H1 (cell line): Measurements from ENCODE around the gene SECTM1.

Experiments used
- CTCF ChIP-seq, 3 experiments: IDR thresholded peaks; 1 replicate in 2 of 3; 2 replicates in 1 of 3; pipeline versions ENCODE4 v1.5.1 to v1.6.1; 2011; ENCODE audit warnings: low read length in 3 of 3, mild to moderate bottlenecking in 3 of 3, inconsistent platforms in 2 of 3, low read depth in 1 of 3, moderate library complexity in 1 of 3; ENCODE audit not compliant: insufficient read depth in 1 of 3; ENCODE audit errors: control extremely low read depth in 1 of 3
- EZH2 ChIP-seq: fragments of 200-600 bp; sonication (generic); IDR thresholded peaks from 2 replicates; pipeline ENCODE4 v1.7.1; 2012; ENCODE audit warnings: low read depth, mild to moderate bottlenecking, moderate library complexity, low read length, inconsistent platforms; ENCODE audit not compliant: severe bottlenecking
- GTF2F1 ChIP-seq: IDR thresholded peaks from 2 replicates; pipeline ENCODE4 v1.6.1; 2012; ENCODE audit warnings: low read depth, low read length, improper control_type of control experiment, borderline replicate concordance
- POLR2AphosphoS5 ChIP-seq: IDR thresholded peaks from 2 replicates; pipeline ENCODE4 v1.6.1; 2011; ENCODE audit warnings: low read depth, low read length
- YY1 ChIP-seq: IDR thresholded peaks from 2 replicates; pipeline ENCODE4 v1.6.1; 2011; ENCODE audit warnings: low read depth, mild to moderate bottlenecking, low read length
- TF ChIP-seq, protein P1 (sequence below): IDR thresholded peaks from 2 replicates; pipeline ENCODE4 v1.6.1; 2012; ENCODE audit warnings: inconsistent platforms

GRCh38 chr17:82303944-82304808, 29.4 kb downstream of the SECTM1 start:
- TF ChIP-seq, protein P1, sequence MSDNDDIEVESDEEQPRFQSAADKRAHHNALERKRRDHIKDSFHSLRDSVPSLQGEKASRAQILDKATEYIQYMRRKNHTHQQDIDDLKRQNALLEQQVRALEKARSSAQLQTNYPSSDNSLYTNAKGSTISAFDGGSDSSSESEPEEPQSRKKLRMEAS: no peak
- TF ChIP-seq GTF2F1: no peak
- TF ChIP-seq CTCF (IDR thresholded peaks at IDR 0.05; ENCODE audit: control extremely low read depth in 1 of 3, insufficient read depth in 1 of 3, low read depth in 1 of 3, low read length in 3 of 3): no peak
- no peak for TF ChIP-seq EZH2
- TF ChIP-seq POLR2AphosphoS5: no peak
- TF ChIP-seq YY1: no peak
